ENCODE results near the gene SPP1. TPM values are rescaled to one million over a fixed set of nuclear protein-coding genes. Genes with fewer than 3 reads are reported as not detected.

SPP1 gene
- total and polyA plus RNA-seq, 10 of the 15 experiments (the other 5 are each of a cell fraction or from before 2014, with no cell fraction given): 0.05 to 1.1 (median 0.39) TPM; not detected in 6

GRCh38 chr4:88008743-88009171 is 33.2 kb downstream of the SPP1 start:
- Histone ChIP-seq H2AFZ (ENCODE audit: control insufficient read depth, low read depth, low read length) (peak overlapping the region; percentile 38; the same call in 1 of the 2 replicates), H4K20me1 (ENCODE audit: control insufficient read depth, insufficient read depth) (no peaks in the 10 kb centered on the region), H3K4me1 (ENCODE audit: control insufficient read depth, insufficient read depth, low read length) (peaks cover 12% of the 10 kb centered on the region), H3K27me3 (replicated peaks in 1 of 2; ENCODE audit: control insufficient read depth in 2 of 2, insufficient read depth in 2 of 2, low read length in 1 of 2) (no peaks in the 10 kb centered on the region), H3K27ac (ENCODE audit: control insufficient read depth, insufficient read depth) (no peak overlapping the region), H3K36me3 (ENCODE audit: control insufficient read depth in 2 of 2, insufficient read depth in 2 of 2, low read length in 1 of 2) (no peaks in the 10 kb centered on the region), H3K79me2 (ENCODE audit: control insufficient read depth, insufficient read depth, low read length) (peaks cover 35% of the 10 kb centered on the region), H3K9ac (ENCODE audit: control insufficient read depth, insufficient read depth, low read length) (peak overlapping the region; percentile 74), H3K4me3 (peak overlapping the region; percentile 96), H3K9me3 (replicated peaks; ENCODE audit: control insufficient read depth, insufficient read depth, low read length) (no peaks in the 10 kb centered on the region), H3K4me2 (ENCODE audit: control insufficient read depth, insufficient read depth) (peak overlapping the region; percentile 87)
- CTCF ChIA-PET: interaction anchor here (0.7 to 1.7 kb wide), 2 partner anchors 13 to 507 kb away, joined by 3 to 6 read pairs; no protein-coding TSS in a partner anchor
- POLR2A ChIA-PET: interaction anchor here (1.7 kb wide), 1 partner anchor 275 kb away, joined by 4 read pairs; the partner anchor contains the start of gene PPM1K
- TF ChIP-seq NR2C1 (IDR thresholded peaks at IDR 0.05): no peak
- no peak for TF ChIP-seq YY1 (IDR thresholded peaks at IDR 0.05; ENCODE audit: low read depth, low read length)
- no peak for TF ChIP-seq GABPA (IDR thresholded peaks at IDR 0.05; ENCODE audit: low read depth)
- no peak for TF ChIP-seq CEBPB (IDR thresholded peaks at IDR 0.05; ENCODE audit: borderline replicate concordance in 1 of 2, low read depth in 2 of 2, low read length in 2 of 2)
- TF ChIP-seq SUPT20H (IDR thresholded peaks at IDR 0.05; ENCODE audit: borderline replicate concordance, control insufficient read depth, low read depth, low read length): no peak
- SMC1A ChIA-PET (ENCODE audit: uncharacterized antibody, unreplicated experiment): interaction anchor here (0.7 to 2.0 kb wide), 2 partner anchors 14 to 156 kb away, joined by 3 to 5 read pairs; no protein-coding TSS in a partner anchor
- WGBS (ENCODE audit: insufficient coverage, insufficient replicate concordance, low lambda C conversion rate, missing lambda C conversion rate): 22% methylated on average over 5 of the region's 5 CpGs
- in situ Hi-C loops (cut with MboI): no loop called here
- ATAC-seq (peak; percentile 14), FAIRE-seq (peak; percentile 83), DNase-seq (ENCODE audit: low read depth, low spot score) (no peak)
- TSS peak; percentile 61 for BruUV-seq (replicated peaks)
- intact Hi-C loops (cut with micrococcal nuclease; ENCODE audit: unreplicated experiment): no loop called here
- RAD21 ChIA-PET (ENCODE audit: unreplicated experiment): interaction anchor here (0.6 kb wide), 1 partner anchor 645 kb away, joined by 4 read pairs; no protein-coding TSS in a partner anchor

- Histone ChIP-seq H3K4me1 (ENCODE audit: control insufficient read depth, insufficient read depth, low read length) (peaks cover 15% of the 10 kb centered on the region), H3K79me2 (ENCODE audit: control insufficient read depth, insufficient read depth, low read length) (peaks cover 35% of the 10 kb centered on the region), H4K20me1 (ENCODE audit: control insufficient read depth, insufficient read depth) (no peaks in the 10 kb centered on the region), H3K4me2 (ENCODE audit: control insufficient read depth, insufficient read depth) (peak overlapping the region; percentile 87), H3K9me3 (replicated peaks; ENCODE audit: control insufficient read depth, insufficient read depth, low read length) (no peaks in the 10 kb centered on the region), H3K27me3 (replicated peaks in 1 of 2; ENCODE audit: control insufficient read depth in 2 of 2, insufficient read depth in 2 of 2, low read length in 1 of 2) (no peaks in the 10 kb centered on the region), H3K27ac (ENCODE audit: control insufficient read depth, insufficient read depth) (peak overlapping the region; percentile 27; the same call in 1 of the 2 replicates), H3K9ac (ENCODE audit: control insufficient read depth, insufficient read depth, low read length) (no peak overlapping the region), H3K4me3 (no peak overlapping the region), H2AFZ (ENCODE audit: control insufficient read depth, low read depth, low read length) (no peak overlapping the region), H3K36me3 (ENCODE audit: control insufficient read depth in 2 of 2, insufficient read depth in 2 of 2, low read length in 1 of 2) (no peaks in the 10 kb centered on the region)
- in situ Hi-C loops (cut with MboI): no loop called here
- POLR2A ChIA-PET: interaction anchor here (0.7 to 1.7 kb wide), 3 partner anchors 11 to 927 kb away, joined by 3 to 4 read pairs (median 3); partner anchors contain the start of gene PPM1K
- ATAC-seq (no peak), DNase-seq (ENCODE audit: low read depth, low spot score) (no peak), FAIRE-seq (no peak)
- WGBS (ENCODE audit: insufficient coverage, insufficient replicate concordance, low lambda C conversion rate, missing lambda C conversion rate): 89% methylated on average over 5 of the region's 5 CpGs
- RAD21 ChIA-PET (ENCODE audit: unreplicated experiment): interaction anchor here (0.9 to 1.4 kb wide), 3 partner anchors 12 to 202 kb away, joined by 3 to 5 read pairs (median 4); no protein-coding TSS in a partner anchor
- intact Hi-C loops (cut with micrococcal nuclease; ENCODE audit: unreplicated experiment): no loop called here
- CTCF ChIA-PET: interaction anchor here (0.6 to 1.7 kb wide), 6 partner anchors 12 to 860 kb away, joined by 3 to 6 read pairs (median 4); no protein-coding TSS in a partner anchor
- SMC1A ChIA-PET (ENCODE audit: uncharacterized antibody, unreplicated experiment): interaction anchor here (0.6 to 2.0 kb wide), 6 partner anchors 13 to 694 kb away, joined by 3 to 5 read pairs (median 3); no protein-coding TSS in a partner anchor
- BruUV-seq (replicated peaks): no TSS peak
- no peak for TF ChIP-seq CBX3 (IDR thresholded peaks at IDR 0.05; ENCODE audit: borderline replicate concordance, low read depth)
- TF ChIP-seq ZNF622 (IDR thresholded peaks at IDR 0.05): no peak
- no peak for TF ChIP-seq STAT1 (conservative IDR thresholded peaks at IDR 0.05)
- no peak for TF ChIP-seq HDGF (IDR thresholded peaks at IDR 0.05)
- TF ChIP-seq ZBTB33 (IDR thresholded peaks at IDR 0.05): no peak
- TF ChIP-seq USF2 (IDR thresholded peaks at IDR 0.05; ENCODE audit: borderline replicate concordance, low read depth, low read length): no peak
Measured at GRCh38 chr4:88009871-88010270, 34.4 kb downstream of the SPP1 start.

Data from GM12878 (cell line).